K562 (cell line): ENCODE measurements around the gene DNAH1. TPM values are rescaled to one million over a fixed set of nuclear protein-coding genes. Genes with fewer than 3 reads are reported as not detected.

Experiments
- ATAC-seq: fragments of 200-7000 bp; cut with Tn5 transposase; 3 replicates; pipeline ENCODE4 v1.9.1; 2020; ENCODE audit warnings: moderate library complexity
- BruUV-seq: library from RNA; stranded (reverse); fragments of 400-500 nt; replicated peaks from 2 replicates; lab custom pipeline; 2021; lab: Mats Ljungman, UMichigan
- CTCF ChIA-PET: fragments of 300-600 bp; formaldehyde crosslinking; extraction: SDS; loops from one replicate; lab custom pipeline; 2021; ENCODE audit warnings: low intra/inter-chr PET ratio; lab: Yijun Ruan, JAX
- POLR2A ChIA-PET: fragments of 300-600, 350-650 bp; sonication (Branson Sonifier 250); formaldehyde crosslinking; extraction: SDS; loops from one replicate; lab custom pipeline; 2021; ENCODE audit warnings: antibody characterized with exemption, inconsistent platforms; lab: Yijun Ruan, JAX
- DNase-seq, 4 experiments: peaks; one replicate each; pipeline versions ENCODE4 v3.0.0 to v3.0.0-alpha.2; 2011 to 2018; ENCODE audit warnings: low spot score in 3 of 4, mixed read lengths in 3 of 4; ENCODE audit errors: extremely low read depth in 1 of 4
- FAIRE-seq: peaks from 2 replicates; lab custom pipeline; 2011; peaks lifted over from hg19 to GRCh38; lab: Jason Lieb, UNC
- H2AFZ ChIP-seq: 2 replicates; pipeline ENCODE4 v1.6.0; 2011; ENCODE audit warnings: low read depth, low read length, control low read depth, inconsistent platforms
- H3K27ac ChIP-seq: fragments of 200-600 bp; 3 replicates; pipeline ENCODE4 v1.8.0; 2011; ENCODE audit warnings: low read depth, mild to moderate bottlenecking, control low read depth, inconsistent platforms, low read length, moderate library complexity, mixed read lengths; ENCODE audit errors: extremely low read depth
- H3K27me3 ChIP-seq, 2 experiments: fragments of 300-600 bp in 1 of 2; 2 replicates in 1 of 2; 3 replicates in 1 of 2; pipeline versions ENCODE4 v1.6.0 to v1.8.0; 2011; ENCODE audit warnings: inconsistent platforms in 2 of 2, low read length in 2 of 2, mild to moderate bottlenecking in 1 of 2, mixed read lengths in 1 of 2, moderate library complexity in 1 of 2; ENCODE audit not compliant: control insufficient read depth in 2 of 2, insufficient read depth in 2 of 2
- H3K36me3 ChIP-seq: fragments of 300-600 bp; 3 replicates; pipeline ENCODE4 v1.8.0; 2011; ENCODE audit warnings: mild to moderate bottlenecking, low read length, inconsistent platforms; ENCODE audit not compliant: control insufficient read depth, insufficient read depth
- H3K4me1 ChIP-seq, 2 experiments: fragments of 200-600 bp in 1 of 2; replicated peaks in 1 of 2; 2 replicates in 1 of 2; 3 replicates in 1 of 2; pipeline versions ENCODE4 v1.5.1 to v1.8.0; 2011; ENCODE audit warnings: inconsistent platforms in 2 of 2, low read length in 2 of 2, mild to moderate bottlenecking in 1 of 2, mixed read lengths in 1 of 2, moderate library complexity in 1 of 2; ENCODE audit not compliant: control insufficient read depth in 2 of 2, insufficient read depth in 2 of 2
- H3K4me2 ChIP-seq: 2 replicates; pipeline ENCODE4 v1.6.1; 2011; ENCODE audit warnings: low read length, control low read depth, inconsistent platforms, mixed read lengths; ENCODE audit not compliant: insufficient read depth
- H3K4me3 ChIP-seq: fragments of 200-600 bp; sonication (generic), shearing (Covaris generic); 2 replicates; pipeline ENCODE4 v1.5.1; 2016; ENCODE audit warnings: control low read depth, inconsistent platforms
- H3K79me2 ChIP-seq: fragments of 200-600 bp; 3 replicates; pipeline ENCODE4 v1.8.0; 2011; ENCODE audit warnings: low read length, inconsistent platforms; ENCODE audit not compliant: control insufficient read depth, insufficient read depth
- H3K9ac ChIP-seq, 2 experiments: 2 replicates each; pipeline versions ENCODE4 v1.6.0 to v1.6.1; 2011; ENCODE audit warnings: low read depth in 2 of 2, low read length in 2 of 2, control low read depth in 1 of 2, inconsistent platforms in 1 of 2, mild to moderate bottlenecking in 1 of 2, mixed read lengths in 1 of 2; ENCODE audit not compliant: insufficient read depth in 1 of 2
- H3K9me1 ChIP-seq: one replicate; pipeline ENCODE4 v1.6.0; 2011; ENCODE audit warnings: inconsistent platforms, mild to moderate bottlenecking, low read length, moderate library complexity; ENCODE audit not compliant: control insufficient read depth, insufficient read depth
- H3K9me3 ChIP-seq: replicated peaks from 2 replicates; pipeline ENCODE4 v1.5.1; 2011; ENCODE audit warnings: low read depth, low read length, inconsistent platforms; ENCODE audit not compliant: control insufficient read depth, insufficient read depth
- H4K20me1 ChIP-seq: replicated peaks from 2 replicates; pipeline ENCODE4 v1.6.1; 2011; ENCODE audit warnings: low read length, inconsistent platforms, mixed read lengths; ENCODE audit not compliant: control insufficient read depth, insufficient read depth
- CBX8 ChIP-seq: fragments of 200-600 bp; sonication (generic); IDR thresholded peaks from 2 replicates; pipeline ENCODE4 v1.6.1; 2012; ENCODE audit warnings: borderline replicate concordance, mixed run types, low read depth, mild to moderate bottlenecking, moderate library complexity, mixed read lengths, low read length, control low read depth, inconsistent platforms; ENCODE audit not compliant: poor library complexity, severe bottlenecking; ENCODE audit errors: extremely low read depth
- CREB3L1 ChIP-seq: fragments of 450-650 bp; IDR thresholded peaks from 2 replicates; pipeline ENCODE4 v1.6.1; 2014; ENCODE audit warnings: low read depth, mild to moderate bottlenecking, moderate library complexity, borderline replicate concordance
- ESRRB ChIP-seq: fragments of 250-450 bp; sonication (Bioruptor Pico); IDR thresholded peaks from 2 replicates; pipeline ENCODE4 v1.5.0; 2020; ENCODE audit warnings: mild to moderate bottlenecking, moderate library complexity, borderline replicate concordance
- ETS2 ChIP-seq: IDR thresholded peaks from 2 replicates; pipeline ENCODE4 v1.6.1; 2016; ENCODE audit warnings: borderline replicate concordance, missing genetic modification characterization, mild to moderate bottlenecking, moderate library complexity, missing compliant biosample characterization; ENCODE audit not compliant: poor library complexity, severe bottlenecking
- MNT ChIP-seq, 2 experiments: fragments of 450-650 bp; conservative IDR thresholded peaks; 2 replicates each; pipeline ENCODE4 v1.6.1; 2017; ENCODE audit warnings: mild to moderate bottlenecking in 2 of 2, moderate library complexity in 2 of 2
- NCOA6 ChIP-seq: fragments of 450-650 bp; IDR thresholded peaks from 2 replicates; pipeline ENCODE4 v1.6.1; 2017; ENCODE audit warnings: mild to moderate bottlenecking
- POLR2A ChIP-seq: fragments of 450-650 bp; conservative IDR thresholded peaks from 2 replicates; pipeline ENCODE4 v1.6.1; 2016
- RAD51 ChIP-seq: fragments of 450-650 bp; IDR thresholded peaks from 2 replicates; pipeline ENCODE4 v1.7.1; 2016; ENCODE audit warnings: low read depth, mild to moderate bottlenecking, borderline replicate concordance
- SAFB2 ChIP-seq: fragments of 200-400 bp; formaldehyde crosslinking; IDR thresholded peaks from 2 replicates; pipeline ENCODE4 v1.6.1; 2018; ENCODE audit warnings: borderline replicate concordance, low read length, low read depth, moderate library complexity; ENCODE audit not compliant: severe bottlenecking
- ZNF778 ChIP-seq: fragments of 450-650 bp; formaldehyde crosslinking; IDR thresholded peaks from 2 replicates; pipeline ENCODE4 v1.4.0; 2020; ENCODE audit warnings: mild to moderate bottlenecking, moderate library complexity
- WGBS: fragments of 100-300 bp; shearing (Covaris generic); methylation state at CpG from one replicate; pipeline ENCODE4 v1.1.6; 2016; ENCODE audit warnings: low coverage, mixed read lengths; ENCODE audit not compliant: insufficient coverage; ENCODE audit errors: missing lambda C conversion rate; 5-methylcytosine and 5-hydroxymethylcytosine counted together
- in situ Hi-C: fragments of 300-500 bp; cut with MboI; formaldehyde crosslinking; loops from 4 replicates; pipeline ENCODE4 v1.15.0; 2018; ENCODE audit warnings: inconsistent platforms, mixed read lengths
- intact Hi-C: fragments of 100-400 bp; cut with micrococcal nuclease; formaldehyde crosslinking; loops from 2 replicates; pipeline ENCODE4 v1.14.2; 2022
- polyA plus RNA-seq, 8 experiments: library from polyadenylated mRNA; depleted of rRNA in 4 of 8; stranded (reverse) in 5 of 8; unstranded in 3 of 8; fragments of >200 nt; fragmentation: Nextera tagmentation in 2 of 8; fragmentation: Illumina TruSeq in 1 of 8; extraction: Ambion mirVana in 2 of 8; extraction: Trizol in 1 of 8; gene quantifications; 2 replicates each; pipeline versions ENCODE4 v1.2.1 to v1.2.3, GENCODE V29; 2011 to 2014; ENCODE audit warnings: inconsistent platforms in 1 of 8, missing spikeins in 1 of 8
- total RNA-seq, 7 experiments: library from RNA; depleted of rRNA in 6 of 7; stranded (reverse); fragments of >200 nt in 6 of 7; fragmentation: Illumina TruSeq in 2 of 7; extraction: Trizol in 2 of 7; gene quantifications; 2 replicates each; pipeline versions ENCODE4 v1.2.1 to v1.2.3, GENCODE V29; 2011 to 2021; ENCODE audit warnings: low replicate concordance in 1 of 7

The DNAH1 gene
- total and polyA plus RNA-seq, 9 of the 15 experiments (the other 6 are each of a cell fraction or from before 2014, with no cell fraction given) = 0.04 to 0.84 (median 0.50) TPM

GRCh38 chr3:52441091-52441771 lies 125.1 kb downstream of the DNAH1 start:
- no peaks in the 10 kb centered on the region for H3K9me1 ChIP-seq
- no peak overlapping the region for H3K4me2 ChIP-seq
- no peak overlapping the region for H2AFZ ChIP-seq
- H3K4me1 ChIP-seq = peaks cover 0 to 28% of the 10 kb centered on the region in 2 experiments; a peak in 2 of 5 replicates
- no peak overlapping the region for H3K9ac ChIP-seq
- ChIA-PET CTCF (no interaction called here), POLR2A (no interaction called here)
- no peak for DNase-seq
- H3K27ac ChIP-seq = no peak overlapping the region
- no peaks in the 10 kb centered on the region for H4K20me1 ChIP-seq
- H3K79me2 ChIP-seq = no peaks in the 10 kb centered on the region
- intact Hi-C loops (no loop called here), in situ Hi-C loops (loop anchor here (10.0 kb wide), 1 partner anchor 146 kb away; no protein-coding TSS in a partner anchor)
- H3K36me3 ChIP-seq = no peaks in the 10 kb centered on the region
- H3K9me3 ChIP-seq = no peaks in the 10 kb centered on the region
- no peak for FAIRE-seq
- peaks cover 0 to 4% of the 10 kb centered on the region in 2 experiments; a peak in 1 of 5 replicates for H3K27me3 ChIP-seq
- no peak for ATAC-seq
- 71% methylated on average over 4 of the region's 23 CpGs for WGBS
- BruUV-seq = no TSS peak
- no peak overlapping the region for H3K4me3 ChIP-seq
- TF ChIP-seq ETS2 (tag) = no peak
- no peak for TF ChIP-seq NCOA6
- TF ChIP-seq MNT (conservative IDR thresholded peaks at IDR 0.05) = no peak
- no peak for TF ChIP-seq RAD51
- no peak for TF ChIP-seq CREB3L1
- no peak for TF ChIP-seq ZNF778 (CRISPR knock-in tag)
- no peak for TF ChIP-seq POLR2A
- no peak for TF ChIP-seq CBX8
- TF ChIP-seq ESRRB (CRISPR knock-in tag) = no peak
- TF ChIP-seq SAFB2 = no peak
